ENCODE data around the gene ZNF555. TPM values are rescaled to one million over a fixed set of nuclear protein-coding genes. Genes with fewer than 3 reads are reported as not detected.

The ZNF555 gene
- total RNA-seq, 4 donors from 2014 or later, result 4.1 to 8.5 (median 6.1) TPM

DNA sequence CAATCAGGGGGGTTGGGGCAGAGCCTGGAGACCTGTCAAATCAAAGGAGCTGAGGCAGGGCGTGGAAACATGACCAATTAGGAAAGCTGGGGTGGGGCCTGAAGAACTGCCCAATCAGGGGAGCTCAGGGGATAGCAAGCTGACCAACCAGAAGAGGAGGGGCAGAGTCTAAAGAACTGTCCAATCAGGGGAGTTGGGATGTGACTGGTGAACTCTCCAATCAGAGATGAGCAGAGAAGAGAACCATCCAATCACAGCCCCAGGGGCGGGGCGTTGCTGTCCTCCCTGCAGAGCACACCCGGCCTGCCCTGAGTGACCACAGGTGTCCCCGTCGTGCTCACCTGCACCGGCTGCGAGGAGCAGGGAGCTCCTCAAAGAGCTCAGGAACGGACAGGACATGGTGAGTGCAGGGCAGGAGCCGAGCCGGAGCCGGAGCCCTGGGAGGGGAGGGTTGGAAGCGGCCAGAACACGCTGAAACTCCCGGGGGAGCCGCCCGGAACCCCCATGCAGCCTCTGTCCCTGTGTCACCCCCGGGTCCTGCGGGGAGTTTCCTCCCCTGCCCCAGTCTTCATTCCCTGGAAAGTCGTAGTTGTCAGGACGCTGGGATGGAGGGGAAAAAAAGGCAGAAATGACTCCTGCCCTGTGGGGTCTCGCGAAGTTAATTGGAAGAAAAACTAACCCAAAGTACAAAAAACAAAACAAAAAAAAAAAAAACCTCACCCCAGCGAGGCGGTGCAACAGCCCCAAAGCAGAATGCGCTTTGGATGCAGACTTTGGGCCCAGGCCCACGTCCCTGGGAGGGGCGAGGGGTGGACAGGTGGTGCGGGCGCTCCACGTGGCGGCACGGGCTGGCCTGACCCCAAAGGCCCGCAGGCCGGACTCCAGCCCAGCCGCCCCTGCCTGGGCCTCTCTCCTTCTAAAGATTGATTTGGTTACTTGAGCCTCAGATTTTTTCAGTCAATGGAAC lies 26.0 kb downstream of the ZNF555 start, which contains the start of gene ZNF556:
ZNF556 (plus strand) TSS at position 311 of the 967 bp plus-strand sequence; CDS start at position 398, 87 bp downstream.
- no peak for TF ChIP-seq CTCF (IDR thresholded peaks at IDR 0.05; ENCODE audit: low read depth)

DNA sequence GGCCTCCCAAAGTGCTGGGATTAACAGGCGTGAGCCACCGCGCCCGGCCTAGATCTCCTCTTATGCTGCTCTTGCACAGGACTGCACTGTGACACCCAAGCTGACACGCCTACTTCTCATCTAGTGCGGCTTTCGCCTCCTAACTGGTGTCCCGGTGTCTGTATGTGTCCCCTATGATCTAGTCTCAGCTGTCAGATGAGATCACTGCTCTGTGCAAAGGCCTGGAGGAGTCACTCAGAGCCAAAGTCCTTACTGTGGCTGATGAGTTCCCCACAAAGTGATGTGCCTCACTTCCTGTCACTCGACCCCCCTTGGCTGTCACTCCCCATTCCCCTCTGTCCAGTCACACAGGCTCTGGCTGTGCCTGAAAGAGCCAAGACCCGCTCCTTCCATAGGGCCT lies 28.3 kb downstream of the ZNF555 start:
- no peak for TF ChIP-seq CTCF (IDR thresholded peaks at IDR 0.05; ENCODE audit: low read depth)

GRCh38 chr19:2877398-2878331 lies 36.4 kb downstream of the ZNF555 start:
- TF ChIP-seq CTCF (IDR thresholded peaks at IDR 0.05; ENCODE audit: low read depth), result no peak

GRCh38 chr19:2883686-2884439 lies 42.6 kb downstream of the ZNF555 start:
- TF ChIP-seq CTCF (IDR thresholded peaks at IDR 0.05; ENCODE audit: low read depth), result no peak

- no peak for TF ChIP-seq CTCF (IDR thresholded peaks at IDR 0.05; ENCODE audit: low read depth)
Measured at GRCh38 chr19:2885736-2886135, 44.5 kb downstream of the ZNF555 start.

DNA sequence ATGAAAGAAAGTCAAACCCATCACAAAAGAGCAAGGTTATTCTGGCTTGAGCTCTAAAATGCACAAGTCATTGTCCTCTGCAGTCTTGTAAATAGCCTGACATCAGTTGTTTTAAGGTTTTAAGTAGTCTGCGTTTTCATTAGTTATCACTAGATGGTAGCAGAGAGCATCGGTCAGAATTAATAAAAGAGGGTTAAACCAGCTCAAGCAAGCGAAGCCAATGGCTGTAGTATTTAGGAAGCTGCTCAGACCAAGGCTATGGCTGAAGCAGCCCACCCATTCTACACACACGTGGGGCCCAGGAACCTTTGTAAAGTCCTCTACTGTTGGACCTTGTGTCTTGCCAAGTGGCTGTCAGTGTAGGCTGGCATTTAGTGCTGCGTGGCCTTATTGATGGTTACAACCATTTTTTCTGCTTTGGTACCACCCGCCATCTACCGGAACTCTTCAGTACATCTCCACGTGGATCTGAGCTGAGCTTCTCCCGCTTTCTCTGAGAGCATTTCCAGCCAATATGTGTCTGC lies 46.2 kb downstream of the ZNF555 start:
- no peak for TF ChIP-seq CTCF (IDR thresholded peaks at IDR 0.05; ENCODE audit: low read depth)

Measured in subcutaneous adipose tissue (tissue), 4 donors.